Measurements from ENCODE around the gene GPR62. TPM values are rescaled to one million over a fixed set of nuclear protein-coding genes. Genes with fewer than 3 reads are reported as not detected.

The GPR62 gene
- polyA plus RNA-seq, 1 of the 3 experiments (the other 2 are of a cell fraction): 0.02 TPM

DNA sequence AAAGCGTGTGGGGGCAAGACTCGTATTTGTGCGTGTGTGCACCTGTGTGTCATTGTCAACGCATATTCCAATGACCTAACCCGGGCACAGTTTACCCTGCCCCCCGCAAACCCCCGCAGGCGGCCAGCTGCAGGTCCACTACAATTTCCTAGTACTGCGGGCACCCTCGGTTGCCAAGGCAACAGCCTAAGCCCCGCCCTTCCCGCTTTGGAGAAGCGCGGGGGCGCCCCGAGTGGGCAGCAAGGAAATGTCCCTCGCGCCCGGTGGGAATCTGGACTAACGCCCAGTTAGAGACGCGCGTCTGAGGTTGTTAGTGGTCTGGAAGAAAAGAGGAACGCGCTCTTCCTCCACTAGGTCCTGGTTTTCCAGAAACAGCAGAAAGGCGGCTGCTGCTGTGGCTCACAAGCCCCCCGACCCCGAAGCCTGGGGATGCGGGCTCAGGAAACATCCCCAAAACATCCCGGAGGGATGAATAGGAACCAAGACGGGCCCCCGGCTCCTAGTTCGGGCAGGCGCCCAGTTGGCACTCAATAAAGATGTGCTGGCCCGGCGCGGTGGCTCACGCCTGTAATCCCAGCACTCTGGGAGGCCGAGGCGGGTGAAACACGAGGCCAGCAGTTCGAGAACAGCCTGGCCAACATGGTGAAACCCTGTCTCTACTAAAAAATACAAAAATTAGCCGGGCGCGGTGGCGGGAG is 20.8 kb downstream of the GPR62 start:
- peak overlapping the region; percentile 30 to 90; a peak in 3 of 4 replicates for H3K27ac ChIP-seq (ENCODE audit: low read depth in 2 of 2, low read length in 1 of 2)
- H3K9me3 ChIP-seq: no peaks in the 10 kb centered on the region
- peaks cover 22% of the 10 kb centered on the region for H3K79me2 ChIP-seq (ENCODE audit: insufficient read depth)
- peak overlapping the region; percentile 53 to 85 for H3K4me3 ChIP-seq (ENCODE audit: low read depth in 2 of 2, low read length in 1 of 2)
- H3K9me2 ChIP-seq: no peaks in the 10 kb centered on the region
- CTCF ChIA-PET: interaction anchor here (0.7 to 5.1 kb wide), 7 partner anchors 7 to 167 kb away, joined by 3 to 84 read pairs (median 23); partner anchors contain the start of genes ACY1, PARP3 and RRP9
- H3K4me2 ChIP-seq: peak overlapping the region; percentile 100
- no peaks in the 10 kb centered on the region for H3K27me3 ChIP-seq (ENCODE audit: insufficient read depth)
- no peaks in the 10 kb centered on the region for H4K20me1 ChIP-seq (ENCODE audit: insufficient read depth)
- H3K4me1 ChIP-seq (ENCODE audit: control insufficient read depth in 1 of 2, insufficient read depth in 2 of 2, low read depth in 1 of 2, low read length in 1 of 2): peaks cover 7 to 23% of the 10 kb centered on the region in 2 experiments
- H3F3A ChIP-seq (replicated peaks; ENCODE audit: insufficient read depth): peaks cover 17% of the 10 kb centered on the region
- WGBS (ENCODE audit: low lambda C conversion rate): 59% methylated on average over 37 of the region's 46 CpGs
- H3K9ac ChIP-seq: no peak overlapping the region
- DNase-seq: peak; percentile 89
- H3K36me3 ChIP-seq (replicated peaks in 1 of 2; ENCODE audit: control insufficient read depth in 1 of 2, insufficient read depth in 2 of 2, low read length in 1 of 2): peaks cover 0 to 5% of the 10 kb centered on the region in 2 experiments
- TF ChIP-seq, protein P1, sequence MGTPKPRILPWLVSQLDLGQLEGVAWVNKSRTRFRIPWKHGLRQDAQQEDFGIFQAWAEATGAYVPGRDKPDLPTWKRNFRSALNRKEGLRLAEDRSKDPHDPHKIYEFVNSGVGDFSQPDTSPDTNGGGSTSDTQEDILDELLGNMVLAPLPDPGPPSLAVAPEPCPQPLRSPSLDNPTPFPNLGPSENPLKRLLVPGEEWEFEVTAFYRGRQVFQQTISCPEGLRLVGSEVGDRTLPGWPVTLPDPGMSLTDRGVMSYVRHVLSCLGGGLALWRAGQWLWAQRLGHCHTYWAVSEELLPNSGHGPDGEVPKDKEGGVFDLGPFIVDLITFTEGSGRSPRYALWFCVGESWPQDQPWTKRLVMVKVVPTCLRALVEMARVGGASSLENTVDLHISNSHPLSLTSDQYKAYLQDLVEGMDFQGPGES (IDR thresholded peaks at IDR 0.05; ENCODE audit: low read depth, low read length): no peak
- no peak for TF ChIP-seq FOSL2 (IDR thresholded peaks at IDR 0.05; ENCODE audit: borderline replicate concordance, low read depth)
- peak; percentile 41 for TF ChIP-seq RAD21 (IDR thresholded peaks at IDR 0.05; ENCODE audit: low read length)
- no peak for TF ChIP-seq CHD2 (IDR thresholded peaks at IDR 0.05; ENCODE audit: low read length, partially characterized antibody)
- no peak for TF ChIP-seq YY1 (IDR thresholded peaks at IDR 0.05; ENCODE audit: low read depth)
- TF ChIP-seq, protein P2, sequence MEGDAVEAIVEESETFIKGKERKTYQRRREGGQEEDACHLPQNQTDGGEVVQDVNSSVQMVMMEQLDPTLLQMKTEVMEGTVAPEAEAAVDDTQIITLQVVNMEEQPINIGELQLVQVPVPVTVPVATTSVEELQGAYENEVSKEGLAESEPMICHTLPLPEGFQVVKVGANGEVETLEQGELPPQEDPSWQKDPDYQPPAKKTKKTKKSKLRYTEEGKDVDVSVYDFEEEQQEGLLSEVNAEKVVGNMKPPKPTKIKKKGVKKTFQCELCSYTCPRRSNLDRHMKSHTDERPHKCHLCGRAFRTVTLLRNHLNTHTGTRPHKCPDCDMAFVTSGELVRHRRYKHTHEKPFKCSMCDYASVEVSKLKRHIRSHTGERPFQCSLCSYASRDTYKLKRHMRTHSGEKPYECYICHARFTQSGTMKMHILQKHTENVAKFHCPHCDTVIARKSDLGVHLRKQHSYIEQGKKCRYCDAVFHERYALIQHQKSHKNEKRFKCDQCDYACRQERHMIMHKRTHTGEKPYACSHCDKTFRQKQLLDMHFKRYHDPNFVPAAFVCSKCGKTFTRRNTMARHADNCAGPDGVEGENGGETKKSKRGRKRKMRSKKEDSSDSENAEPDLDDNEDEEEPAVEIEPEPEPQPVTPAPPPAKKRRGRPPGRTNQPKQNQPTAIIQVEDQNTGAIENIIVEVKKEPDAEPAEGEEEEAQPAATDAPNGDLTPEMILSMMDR (IDR thresholded peaks at IDR 0.05): peak; percentile 37
- TF ChIP-seq ELF1 (IDR thresholded peaks at IDR 0.05): no peak
- TF ChIP-seq, protein P3, sequence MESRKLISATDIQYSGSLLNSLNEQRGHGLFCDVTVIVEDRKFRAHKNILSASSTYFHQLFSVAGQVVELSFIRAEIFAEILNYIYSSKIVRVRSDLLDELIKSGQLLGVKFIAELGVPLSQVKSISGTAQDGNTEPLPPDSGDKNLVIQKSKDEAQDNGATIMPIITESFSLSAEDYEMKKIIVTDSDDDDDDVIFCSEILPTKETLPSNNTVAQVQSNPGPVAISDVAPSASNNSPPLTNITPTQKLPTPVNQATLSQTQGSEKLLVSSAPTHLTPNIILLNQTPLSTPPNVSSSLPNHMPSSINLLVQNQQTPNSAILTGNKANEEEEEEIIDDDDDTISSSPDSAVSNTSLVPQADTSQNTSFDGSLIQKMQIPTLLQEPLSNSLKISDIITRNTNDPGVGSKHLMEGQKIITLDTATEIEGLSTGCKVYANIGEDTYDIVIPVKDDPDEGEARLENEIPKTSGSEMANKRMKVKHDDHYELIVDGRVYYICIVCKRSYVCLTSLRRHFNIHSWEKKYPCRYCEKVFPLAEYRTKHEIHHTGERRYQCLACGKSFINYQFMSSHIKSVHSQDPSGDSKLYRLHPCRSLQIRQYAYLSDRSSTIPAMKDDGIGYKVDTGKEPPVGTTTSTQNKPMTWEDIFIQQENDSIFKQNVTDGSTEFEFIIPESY (IDR thresholded peaks at IDR 0.05; ENCODE audit: borderline replicate concordance, low read depth): no peak
- no peak for TF ChIP-seq EP300 (IDR thresholded peaks at IDR 0.05; ENCODE audit: borderline replicate concordance in 1 of 2, low read depth in 1 of 2, low read length in 1 of 2)
- no peak for TF ChIP-seq POLR2AphosphoS5 (IDR thresholded peaks at IDR 0.05; ENCODE audit: low read depth, low read length)
- TF ChIP-seq RXRA (IDR thresholded peaks at IDR 0.05; ENCODE audit: borderline replicate concordance, low read depth): no peak
- TF ChIP-seq, protein P4, sequence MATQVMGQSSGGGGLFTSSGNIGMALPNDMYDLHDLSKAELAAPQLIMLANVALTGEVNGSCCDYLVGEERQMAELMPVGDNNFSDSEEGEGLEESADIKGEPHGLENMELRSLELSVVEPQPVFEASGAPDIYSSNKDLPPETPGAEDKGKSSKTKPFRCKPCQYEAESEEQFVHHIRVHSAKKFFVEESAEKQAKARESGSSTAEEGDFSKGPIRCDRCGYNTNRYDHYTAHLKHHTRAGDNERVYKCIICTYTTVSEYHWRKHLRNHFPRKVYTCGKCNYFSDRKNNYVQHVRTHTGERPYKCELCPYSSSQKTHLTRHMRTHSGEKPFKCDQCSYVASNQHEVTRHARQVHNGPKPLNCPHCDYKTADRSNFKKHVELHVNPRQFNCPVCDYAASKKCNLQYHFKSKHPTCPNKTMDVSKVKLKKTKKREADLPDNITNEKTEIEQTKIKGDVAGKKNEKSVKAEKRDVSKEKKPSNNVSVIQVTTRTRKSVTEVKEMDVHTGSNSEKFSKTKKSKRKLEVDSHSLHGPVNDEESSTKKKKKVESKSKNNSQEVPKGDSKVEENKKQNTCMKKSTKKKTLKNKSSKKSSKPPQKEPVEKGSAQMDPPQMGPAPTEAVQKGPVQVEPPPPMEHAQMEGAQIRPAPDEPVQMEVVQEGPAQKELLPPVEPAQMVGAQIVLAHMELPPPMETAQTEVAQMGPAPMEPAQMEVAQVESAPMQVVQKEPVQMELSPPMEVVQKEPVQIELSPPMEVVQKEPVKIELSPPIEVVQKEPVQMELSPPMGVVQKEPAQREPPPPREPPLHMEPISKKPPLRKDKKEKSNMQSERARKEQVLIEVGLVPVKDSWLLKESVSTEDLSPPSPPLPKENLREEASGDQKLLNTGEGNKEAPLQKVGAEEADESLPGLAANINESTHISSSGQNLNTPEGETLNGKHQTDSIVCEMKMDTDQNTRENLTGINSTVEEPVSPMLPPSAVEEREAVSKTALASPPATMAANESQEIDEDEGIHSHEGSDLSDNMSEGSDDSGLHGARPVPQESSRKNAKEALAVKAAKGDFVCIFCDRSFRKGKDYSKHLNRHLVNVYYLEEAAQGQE (IDR thresholded peaks at IDR 0.05; ENCODE audit: low read depth, low read length): no peak
- TF ChIP-seq RCOR1 (IDR thresholded peaks at IDR 0.05; ENCODE audit: low read length): peak; percentile 69
- H2AFZ ChIP-seq (ENCODE audit: low read depth): 0 out of 2 replicates have a peak overlapping the region, but pooled peaks have one; percentile 95
- POLR2A ChIA-PET: interaction anchor here (1.5 to 3.0 kb wide), 2 partner anchors 16 to 19 kb away, joined by 5 to 20 read pairs; partner anchors contain the start of gene RPL29
